NCI-H774 (cell line): Measurements from ENCODE around the gene KRT4.
"Not testable (repeated sequence)": the region's sequence is repeated elsewhere in the genome, so short reads cannot be mapped to it uniquely, and the experiment has no call there.

ENCODE experiments used
- DNase-seq: peaks from one replicate; lab custom pipeline; 2025; lab: John Stamatoyannopoulos, UW

Gene KRT4

GRCh38 chr12:52807544-52808470, 6.1 kb downstream of the KRT4 start:
- no peak for DNase-seq

GRCh38 chr12:52806821-52807543, 6.9 kb downstream of the KRT4 start:
- DNase-seq, result no peak

- no peak for DNase-seq
These were observed 7.6 kb downstream of the KRT4 start for GRCh38 chr12:52806169-52806811.

- no peak for DNase-seq
These were observed 8.2 kb downstream of the KRT4 start for GRCh38 chr12:52805739-52806138.

GRCh38 chr12:52805000-52805399, 8.9 kb downstream of the KRT4 start:
- DNase-seq, result no peak

GRCh38 chr12:52802442-52802841, 11.5 kb downstream of the KRT4 start:
- DNase-seq, result no peak

- DNase-seq, result no peak
These were observed 12.1 kb downstream of the KRT4 start for GRCh38 chr12:52801773-52802172.

GRCh38 chr12:52800259-52800917, 13.5 kb downstream of the KRT4 start:
- peak; percentile 15 for DNase-seq

- no peak for DNase-seq
These were observed 14.3 kb downstream of the KRT4 start for GRCh38 chr12:52799505-52800211.

GRCh38 chr12:52798671-52799504, 15.0 kb downstream of the KRT4 start:
- DNase-seq, result no peak

GRCh38 chr12:52798003-52798670, 15.8 kb downstream of the KRT4 start:
- no peak for DNase-seq

- DNase-seq, result no peak
These were observed 16.4 kb downstream of the KRT4 start for GRCh38 chr12:52797529-52797894.

- no peak for DNase-seq
These were observed 16.9 kb downstream of the KRT4 start for GRCh38 chr12:52796839-52797528.

- DNase-seq, result no peak
These were observed 17.5 kb downstream of the KRT4 start for GRCh38 chr12:52796429-52796794.

GRCh38 chr12:52795694-52796428, 18.1 kb downstream of the KRT4 start, which contains the start of gene KRT3:
Gene KRT3 (minus strand): TSS chr12:52796117. CDS start chr12:52796042, 75 bp downstream.
- DNase-seq, result no peak

- not testable (repeated sequence) for DNase-seq
These were observed 18.6 kb downstream of the KRT4 start for GRCh38 chr12:52795332-52795674.

- no peak for DNase-seq
These were observed 19.2 kb downstream of the KRT4 start for GRCh38 chr12:52794479-52795331.
